SW 1271 (cell line): ENCODE results near the gene SYMPK.

Experiments used
- DNase-seq, 2 experiments: peaks; one replicate each; lab custom pipeline; 2025; lab: John Stamatoyannopoulos, UW

SYMPK gene

GRCh38 chr19:45866400-45867176, 3.6 kb upstream of the SYMPK start:
- DNase-seq: no peak

GRCh38 chr19:45865269-45865948, 2.5 kb upstream of the SYMPK start:
- DNase-seq: no peak

GRCh38 chr19:45864629-45865082, 1.7 kb upstream of the SYMPK start:
- no peak for DNase-seq

GRCh38 chr19:45863840-45864628, 1.1 kb upstream of the SYMPK start, which contains the start of gene FOXA3:
FOXA3 (plus strand) TSS chr19:45864326; CDS start chr19:45864457, 131 bp downstream.
- no peak for DNase-seq

- no peak for DNase-seq
These were observed 440 bp upstream of the SYMPK start for GRCh38 chr19:45863335-45863839.

- no peak for DNase-seq
These were observed 730 bp downstream of the SYMPK start for GRCh38 chr19:45862271-45862563.

- DNase-seq: no peak
These were observed 2.3 kb downstream of the SYMPK start for GRCh38 chr19:45860359-45861259.

GRCh38 chr19:45854167-45854778, 8.7 kb downstream of the SYMPK start:
- DNase-seq: no peak

GRCh38 chr19:45852983-45853382, 10.0 kb downstream of the SYMPK start:
- DNase-seq: no peak

- DNase-seq: no peak
These were observed 10.7 kb downstream of the SYMPK start for GRCh38 chr19:45852145-45852750.

- DNase-seq: no peak
These were observed 14.0 kb downstream of the SYMPK start for GRCh38 chr19:45848922-45849321.

GRCh38 chr19:45847663-45848062, 15.3 kb downstream of the SYMPK start:
- DNase-seq: no peak

- DNase-seq: no peak
These were observed 20.7 kb downstream of the SYMPK start for GRCh38 chr19:45842198-45842597.

- no peak for DNase-seq
These were observed 28.0 kb downstream of the SYMPK start for GRCh38 chr19:45834970-45835369.

- DNase-seq: no peak
These were observed 34.0 kb downstream of the SYMPK start for GRCh38 chr19:45828945-45829344.

- no peak for DNase-seq
These were observed 34.4 kb downstream of the SYMPK start for GRCh38 chr19:45828523-45828922.

- no peak for DNase-seq
These were observed 35.4 kb downstream of the SYMPK start for GRCh38 chr19:45827459-45828093.

- DNase-seq: no peak
These were observed 36.0 kb downstream of the SYMPK start for GRCh38 chr19:45826934-45827333.

GRCh38 chr19:45825917-45826893, 36.7 kb downstream of the SYMPK start:
- no peak for DNase-seq
